Measurements from ENCODE around the gene IFT27.
"Not testable (repeated sequence)": the region's sequence is repeated elsewhere in the genome, so short reads cannot be mapped to it uniquely, and the experiment has no call there.

DNA sequence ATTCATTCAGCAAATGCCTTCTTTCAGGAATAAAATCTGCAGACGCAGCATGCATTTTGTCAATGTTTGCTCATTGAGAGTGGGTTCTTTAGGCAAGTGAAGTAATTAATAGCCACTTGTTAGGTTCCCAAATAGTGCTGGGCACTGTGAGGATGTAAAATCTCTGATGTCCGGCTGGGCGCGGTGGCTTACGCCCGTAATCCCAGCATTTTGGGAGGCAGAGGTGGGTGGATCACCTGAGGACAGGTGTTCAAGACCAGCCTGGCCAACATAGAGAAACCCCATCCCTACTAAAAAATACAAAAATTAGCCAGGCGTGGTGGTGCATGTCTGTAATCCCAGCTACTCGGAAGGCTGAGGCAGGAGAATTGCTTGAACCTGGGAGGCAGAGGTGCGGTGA, 21.0 kb downstream of the IFT27 start:
- TF ChIP-seq CTCF, POLR2A (IDR thresholded peaks at IDR 0.05): not testable (repeated sequence)

All from uterus (tissue), 2 donors.